Middle frontal gyrus (tissue), 1 donor: ENCODE measurements around the gene PRPF8.
A peak's percentile ranks its signal among the peaks of the same experiment; 100 is the strongest.

Experiments used
- DNase-seq: peaks from one replicate; pipeline ENCODE4 v3.0.0-alpha.2; 2015; ENCODE audit warnings: low spot score; ENCODE audit errors: extremely low spot score

Gene PRPF8

GRCh38 chr17:1627982-1628855 lies 56.4 kb downstream of the PRPF8 start, which contains the start of gene SLC43A2:
TSS of gene SLC43A2 (minus strand) at chr17:1628834. CDS start at chr17:1627874, 960 bp downstream.
- DNase-seq, result peak; percentile 77

- no peak for DNase-seq
These were observed 57.3 kb downstream of the PRPF8 start for GRCh38 chr17:1627182-1627981.

- no peak for DNase-seq
These were observed 58.3 kb downstream of the PRPF8 start for GRCh38 chr17:1626333-1626732.

GRCh38 chr17:1625581-1625980 lies 59.1 kb downstream of the PRPF8 start:
- no peak for DNase-seq

GRCh38 chr17:1625053-1625452 lies 59.6 kb downstream of the PRPF8 start:
- DNase-seq, result no peak

GRCh38 chr17:1624650-1625049 lies 60.0 kb downstream of the PRPF8 start:
- no peak for DNase-seq

- DNase-seq, result no peak
These were observed 61.5 kb downstream of the PRPF8 start for GRCh38 chr17:1623057-1623630.

GRCh38 chr17:1621273-1621954 lies 63.3 kb downstream of the PRPF8 start:
- DNase-seq, result no peak

- DNase-seq, result no peak
These were observed 64.2 kb downstream of the PRPF8 start for GRCh38 chr17:1620486-1620885.

- DNase-seq, result no peak
These were observed 67.0 kb downstream of the PRPF8 start for GRCh38 chr17:1617620-1618174.

- no peak for DNase-seq
These were observed 68.6 kb downstream of the PRPF8 start for GRCh38 chr17:1616101-1616500.

- DNase-seq, result no peak
These were observed 72.3 kb downstream of the PRPF8 start for GRCh38 chr17:1612400-1612799.

- no peak for DNase-seq
These were observed 73.0 kb downstream of the PRPF8 start for GRCh38 chr17:1611715-1612114.

GRCh38 chr17:1608676-1609075 lies 76.0 kb downstream of the PRPF8 start:
- no peak for DNase-seq

- no peak for DNase-seq
These were observed 76.7 kb downstream of the PRPF8 start for GRCh38 chr17:1607971-1608320.

- DNase-seq, result no peak
These were observed 78.2 kb downstream of the PRPF8 start for GRCh38 chr17:1606352-1606985.

GRCh38 chr17:1605681-1606351 lies 78.9 kb downstream of the PRPF8 start:
- DNase-seq, result no peak

- DNase-seq, result no peak
These were observed 79.7 kb downstream of the PRPF8 start for GRCh38 chr17:1604831-1605528.

- no peak for DNase-seq
These were observed 83.1 kb downstream of the PRPF8 start for GRCh38 chr17:1601571-1601970.
